A549 (cell line): ENCODE measurements around the gene CELSR1.

Experiments used
- BHLHE40 ChIP-seq: IDR thresholded peaks from 2 replicates; pipeline ENCODE4 v1.6.1; 2012; ENCODE audit warnings: low read depth, low read length, inconsistent platforms
- EP300 ChIP-seq, 2 experiments: fragments of >200 bp; sonication (Bioruptor Twin); formaldehyde crosslinking; IDR thresholded peaks; 2 replicates in 1 of 2; 3 replicates in 1 of 2; pipeline ENCODE4 v1.6.1; 2016 to 2017
- POLR2A ChIP-seq: IDR thresholded peaks from 2 replicates; pipeline ENCODE4 v1.6.1; 2012; ENCODE audit warnings: mild to moderate bottlenecking, low read length
- POLR2AphosphoS2 ChIP-seq: conservative IDR thresholded peaks from 2 replicates; pipeline ENCODE4 v1.6.1; 2012; ENCODE audit warnings: low read length, improper control_type of control experiment, inconsistent platforms
- SMC3 ChIP-seq: fragments of >200 bp; sonication (Bioruptor Twin); formaldehyde crosslinking; IDR thresholded peaks from 3 replicates; pipeline ENCODE4 v1.6.1; 2018; ENCODE audit warnings: inconsistent platforms
- TF ChIP-seq, protein P1 (sequence below): fragments of 200-600 bp; sonication (generic); IDR thresholded peaks from 2 replicates; pipeline ENCODE4 v1.6.1; 2016; ENCODE audit warnings: antibody characterized with exemption, mild to moderate bottlenecking, moderate library complexity
- TF ChIP-seq, protein P2 (sequence below): fragments of >200 bp; sonication (Bioruptor Twin); formaldehyde crosslinking; IDR thresholded peaks from 3 replicates; pipeline ENCODE4 v1.5.1; 2016
- TF ChIP-seq, protein P3 (sequence below): fragments of 150-350 bp; IDR thresholded peaks from 2 replicates; pipeline ENCODE4 v1.6.1; 2014; ENCODE audit warnings: low read depth, mild to moderate bottlenecking, low read length

DNA sequence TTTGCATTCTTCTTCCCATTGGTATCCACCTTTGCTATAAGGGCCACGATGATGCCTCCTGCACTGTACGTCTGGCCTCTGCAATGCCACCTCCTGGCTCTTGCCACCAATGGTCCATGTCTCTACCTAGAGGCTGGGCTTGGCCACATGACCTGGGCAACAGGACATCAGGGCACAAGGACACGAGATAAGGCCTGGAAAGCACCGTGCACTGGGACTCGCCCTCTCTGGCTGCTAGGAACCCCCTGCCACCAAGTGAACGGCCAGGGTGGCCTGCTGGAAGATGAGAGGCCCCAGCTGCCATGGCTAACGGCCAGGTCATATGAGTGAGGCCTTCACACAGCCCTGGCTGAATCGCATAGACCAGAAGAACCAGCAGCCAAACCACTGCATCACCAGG lies 114.5 kb downstream of the CELSR1 start:
- TF ChIP-seq, protein P1, sequence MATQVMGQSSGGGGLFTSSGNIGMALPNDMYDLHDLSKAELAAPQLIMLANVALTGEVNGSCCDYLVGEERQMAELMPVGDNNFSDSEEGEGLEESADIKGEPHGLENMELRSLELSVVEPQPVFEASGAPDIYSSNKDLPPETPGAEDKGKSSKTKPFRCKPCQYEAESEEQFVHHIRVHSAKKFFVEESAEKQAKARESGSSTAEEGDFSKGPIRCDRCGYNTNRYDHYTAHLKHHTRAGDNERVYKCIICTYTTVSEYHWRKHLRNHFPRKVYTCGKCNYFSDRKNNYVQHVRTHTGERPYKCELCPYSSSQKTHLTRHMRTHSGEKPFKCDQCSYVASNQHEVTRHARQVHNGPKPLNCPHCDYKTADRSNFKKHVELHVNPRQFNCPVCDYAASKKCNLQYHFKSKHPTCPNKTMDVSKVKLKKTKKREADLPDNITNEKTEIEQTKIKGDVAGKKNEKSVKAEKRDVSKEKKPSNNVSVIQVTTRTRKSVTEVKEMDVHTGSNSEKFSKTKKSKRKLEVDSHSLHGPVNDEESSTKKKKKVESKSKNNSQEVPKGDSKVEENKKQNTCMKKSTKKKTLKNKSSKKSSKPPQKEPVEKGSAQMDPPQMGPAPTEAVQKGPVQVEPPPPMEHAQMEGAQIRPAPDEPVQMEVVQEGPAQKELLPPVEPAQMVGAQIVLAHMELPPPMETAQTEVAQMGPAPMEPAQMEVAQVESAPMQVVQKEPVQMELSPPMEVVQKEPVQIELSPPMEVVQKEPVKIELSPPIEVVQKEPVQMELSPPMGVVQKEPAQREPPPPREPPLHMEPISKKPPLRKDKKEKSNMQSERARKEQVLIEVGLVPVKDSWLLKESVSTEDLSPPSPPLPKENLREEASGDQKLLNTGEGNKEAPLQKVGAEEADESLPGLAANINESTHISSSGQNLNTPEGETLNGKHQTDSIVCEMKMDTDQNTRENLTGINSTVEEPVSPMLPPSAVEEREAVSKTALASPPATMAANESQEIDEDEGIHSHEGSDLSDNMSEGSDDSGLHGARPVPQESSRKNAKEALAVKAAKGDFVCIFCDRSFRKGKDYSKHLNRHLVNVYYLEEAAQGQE: no peak
- TF ChIP-seq, protein P2, sequence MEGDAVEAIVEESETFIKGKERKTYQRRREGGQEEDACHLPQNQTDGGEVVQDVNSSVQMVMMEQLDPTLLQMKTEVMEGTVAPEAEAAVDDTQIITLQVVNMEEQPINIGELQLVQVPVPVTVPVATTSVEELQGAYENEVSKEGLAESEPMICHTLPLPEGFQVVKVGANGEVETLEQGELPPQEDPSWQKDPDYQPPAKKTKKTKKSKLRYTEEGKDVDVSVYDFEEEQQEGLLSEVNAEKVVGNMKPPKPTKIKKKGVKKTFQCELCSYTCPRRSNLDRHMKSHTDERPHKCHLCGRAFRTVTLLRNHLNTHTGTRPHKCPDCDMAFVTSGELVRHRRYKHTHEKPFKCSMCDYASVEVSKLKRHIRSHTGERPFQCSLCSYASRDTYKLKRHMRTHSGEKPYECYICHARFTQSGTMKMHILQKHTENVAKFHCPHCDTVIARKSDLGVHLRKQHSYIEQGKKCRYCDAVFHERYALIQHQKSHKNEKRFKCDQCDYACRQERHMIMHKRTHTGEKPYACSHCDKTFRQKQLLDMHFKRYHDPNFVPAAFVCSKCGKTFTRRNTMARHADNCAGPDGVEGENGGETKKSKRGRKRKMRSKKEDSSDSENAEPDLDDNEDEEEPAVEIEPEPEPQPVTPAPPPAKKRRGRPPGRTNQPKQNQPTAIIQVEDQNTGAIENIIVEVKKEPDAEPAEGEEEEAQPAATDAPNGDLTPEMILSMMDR: no peak
- TF ChIP-seq BHLHE40: no peak
- TF ChIP-seq POLR2A: no peak
- no peak for TF ChIP-seq SMC3
- TF ChIP-seq EP300 (IDR thresholded peaks at IDR 0.05): no peak
- TF ChIP-seq, protein P3, sequence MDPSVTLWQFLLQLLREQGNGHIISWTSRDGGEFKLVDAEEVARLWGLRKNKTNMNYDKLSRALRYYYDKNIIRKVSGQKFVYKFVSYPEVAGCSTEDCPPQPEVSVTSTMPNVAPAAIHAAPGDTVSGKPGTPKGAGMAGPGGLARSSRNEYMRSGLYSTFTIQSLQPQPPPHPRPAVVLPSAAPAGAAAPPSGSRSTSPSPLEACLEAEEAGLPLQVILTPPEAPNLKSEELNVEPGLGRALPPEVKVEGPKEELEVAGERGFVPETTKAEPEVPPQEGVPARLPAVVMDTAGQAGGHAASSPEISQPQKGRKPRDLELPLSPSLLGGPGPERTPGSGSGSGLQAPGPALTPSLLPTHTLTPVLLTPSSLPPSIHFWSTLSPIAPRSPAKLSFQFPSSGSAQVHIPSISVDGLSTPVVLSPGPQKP: no peak
- TF ChIP-seq POLR2AphosphoS2: no peak
